A172 (cell line): ENCODE data around the gene ERGIC1. TPM values are rescaled to one million over a fixed set of nuclear protein-coding genes. Genes with fewer than 3 reads are reported as not detected.
A peak's percentile ranks its signal among the peaks of the same experiment; 100 is the strongest.
"Not testable (repeated sequence)": the region's sequence is repeated elsewhere in the genome, so short reads cannot be mapped to it uniquely, and the experiment has no call there.

ENCODE experiments used
- DNase-seq: peaks from one replicate; pipeline ENCODE4 v3.0.0-alpha.2; 2015; ENCODE audit warnings: low spot score
- total RNA-seq: library from RNA; depleted of rRNA; stranded (reverse); fragments of >200 nt; shearing (Covaris generic); gene quantifications from 2 replicates; pipeline ENCODE4 v1.2.3, GENCODE V29; 2014

Gene ERGIC1
- total RNA-seq, 1 experiment from 2014 or later: 91.6 TPM

- DNase-seq: peak; percentile 41
These were observed 12.6 kb downstream of the ERGIC1 start for GRCh38 chr5:172846677-172847076.

DNA sequence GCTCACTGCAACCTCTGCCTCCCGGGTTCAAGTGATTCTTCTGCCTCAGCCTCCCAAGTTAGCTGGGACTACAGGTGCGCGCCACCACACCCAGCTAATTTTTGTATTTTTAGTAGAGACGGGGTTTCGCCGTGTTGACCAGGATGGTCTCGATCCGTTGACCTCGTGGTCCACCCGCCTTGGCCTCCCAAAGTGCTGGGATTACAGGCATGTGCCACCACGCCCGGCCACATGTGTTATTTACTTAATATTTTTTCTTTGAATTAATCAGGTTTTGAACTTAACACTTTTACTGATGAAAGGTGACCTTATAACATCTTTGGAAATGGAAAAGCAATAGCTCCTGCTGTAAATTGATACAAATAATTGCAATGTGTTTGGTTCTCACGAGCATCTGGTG lies 13.5 kb downstream of the ERGIC1 start:
- DNase-seq: not testable (repeated sequence)

- DNase-seq: no peak
These were observed 14.4 kb downstream of the ERGIC1 start for GRCh38 chr5:172848419-172848818.

DNA sequence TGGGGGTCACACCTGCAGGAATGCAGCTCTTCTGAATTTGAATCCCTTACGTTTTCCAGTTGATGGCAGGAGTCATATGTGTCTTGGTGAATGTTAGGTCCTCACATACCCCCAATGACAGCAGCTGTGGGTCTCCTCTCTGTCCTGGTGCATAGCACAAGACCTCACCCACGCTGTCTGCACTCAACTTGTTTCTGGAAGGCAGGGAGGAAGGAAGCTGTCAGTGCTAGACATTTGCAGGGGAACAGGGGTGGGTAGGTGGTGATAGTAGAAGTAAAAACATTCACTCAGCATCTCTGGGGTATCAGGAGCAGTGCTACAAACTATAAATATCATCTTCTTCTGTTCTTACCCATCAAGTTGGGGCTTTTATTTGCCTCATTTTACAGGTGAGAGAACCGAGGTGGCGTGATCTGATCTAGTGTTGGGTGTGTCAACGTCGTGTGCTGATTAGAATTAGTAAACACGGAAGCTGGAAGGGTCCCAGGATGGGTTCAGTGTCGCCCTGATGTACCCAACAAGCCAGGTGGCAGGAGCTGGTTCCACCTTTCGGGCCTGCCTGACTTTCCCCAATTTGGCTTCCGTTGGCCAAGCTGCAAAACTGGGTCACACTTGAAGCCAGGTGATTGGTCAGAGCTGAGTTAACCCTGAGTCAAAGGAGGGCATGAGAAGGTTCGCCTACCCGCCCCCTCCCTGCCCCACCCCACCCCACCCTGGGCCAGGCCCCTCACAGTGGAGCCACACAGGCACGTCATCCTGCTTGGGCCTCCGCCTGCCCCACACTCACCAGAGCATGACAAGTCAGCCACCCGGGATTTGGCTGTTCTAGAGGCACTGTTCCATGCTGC lies 15.8 kb downstream of the ERGIC1 start:
- no peak for DNase-seq

DNA sequence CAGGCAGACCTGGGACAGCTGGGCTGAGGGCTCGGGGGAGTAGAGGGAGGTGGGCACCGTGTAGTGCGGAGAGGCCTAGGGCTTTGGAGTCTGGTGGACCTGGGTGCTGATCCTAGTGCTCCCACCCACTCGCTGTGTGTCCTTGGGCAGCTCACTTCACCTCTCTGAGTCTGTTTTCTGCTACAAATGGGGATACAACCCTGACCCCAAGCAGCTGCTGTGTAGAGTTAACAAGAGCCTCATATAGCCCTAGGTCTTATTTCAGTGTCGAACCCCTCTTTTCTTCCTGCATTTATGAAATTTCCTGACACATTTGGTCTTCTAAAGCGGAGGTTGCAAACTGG lies 16.4 kb downstream of the ERGIC1 start:
- no peak for DNase-seq

DNA sequence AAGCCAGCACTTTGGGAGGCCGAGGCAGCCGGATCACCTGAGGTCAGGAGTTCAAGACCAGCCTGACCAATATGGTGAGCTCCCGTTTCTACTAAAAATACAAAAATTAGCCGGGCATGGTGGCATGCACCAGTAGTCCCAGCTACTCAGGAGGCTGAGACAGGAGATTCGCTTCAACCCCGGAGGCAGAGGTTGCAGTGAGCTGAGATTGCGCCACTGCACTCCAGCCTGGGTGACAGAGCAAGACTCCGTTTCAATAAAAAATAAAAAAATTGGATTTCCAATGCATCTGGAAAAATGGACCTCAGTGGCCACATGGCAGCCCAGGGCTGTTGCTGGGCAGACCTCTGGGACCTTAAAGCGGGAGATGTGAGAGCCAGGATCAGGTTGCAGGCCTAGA lies 17.2 kb downstream of the ERGIC1 start:
- DNase-seq: not testable (repeated sequence)

GRCh38 chr5:172852490-172853354 lies 18.7 kb downstream of the ERGIC1 start:
- no peak for DNase-seq

- no peak for DNase-seq
These were observed 19.4 kb downstream of the ERGIC1 start for GRCh38 chr5:172853355-172853975.

- no peak for DNase-seq
These were observed 20.4 kb downstream of the ERGIC1 start for GRCh38 chr5:172854451-172854871.

GRCh38 chr5:172854971-172855370 lies 20.9 kb downstream of the ERGIC1 start:
- DNase-seq: no peak

DNA sequence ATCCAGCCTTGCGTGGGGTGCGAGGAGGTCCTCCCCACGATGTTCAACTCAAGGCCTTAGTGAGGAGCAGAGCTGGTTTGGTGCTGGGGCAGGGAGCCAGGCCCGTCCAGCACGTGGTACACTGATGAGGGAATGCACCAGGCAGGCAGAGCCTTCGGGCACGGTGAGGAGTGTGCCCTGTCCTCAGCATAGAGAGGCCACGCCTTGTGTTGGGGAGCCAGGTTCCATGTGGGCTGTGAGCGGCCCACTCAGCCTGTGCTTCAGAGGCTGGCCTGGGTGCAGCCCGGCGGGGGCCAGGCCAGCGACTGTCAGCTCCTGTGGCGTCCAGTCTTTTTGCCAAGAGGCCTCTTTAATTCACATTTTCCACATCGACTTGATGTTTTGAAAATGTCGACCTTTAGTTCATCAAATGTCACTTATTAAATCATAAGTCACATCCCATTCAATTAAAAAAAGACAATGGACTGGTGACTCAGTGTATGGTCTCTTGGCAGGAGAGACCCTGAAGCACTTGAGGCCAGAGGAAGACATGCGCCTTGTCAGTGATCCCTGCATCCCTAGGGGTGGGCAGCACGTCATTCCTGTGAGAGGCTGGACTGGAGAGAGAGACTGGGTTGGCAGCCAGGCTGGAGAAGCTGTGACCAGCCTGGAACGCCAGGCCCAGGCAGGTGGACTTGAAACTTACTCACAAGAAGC lies 21.7 kb downstream of the ERGIC1 start:
- DNase-seq: no peak

DNA sequence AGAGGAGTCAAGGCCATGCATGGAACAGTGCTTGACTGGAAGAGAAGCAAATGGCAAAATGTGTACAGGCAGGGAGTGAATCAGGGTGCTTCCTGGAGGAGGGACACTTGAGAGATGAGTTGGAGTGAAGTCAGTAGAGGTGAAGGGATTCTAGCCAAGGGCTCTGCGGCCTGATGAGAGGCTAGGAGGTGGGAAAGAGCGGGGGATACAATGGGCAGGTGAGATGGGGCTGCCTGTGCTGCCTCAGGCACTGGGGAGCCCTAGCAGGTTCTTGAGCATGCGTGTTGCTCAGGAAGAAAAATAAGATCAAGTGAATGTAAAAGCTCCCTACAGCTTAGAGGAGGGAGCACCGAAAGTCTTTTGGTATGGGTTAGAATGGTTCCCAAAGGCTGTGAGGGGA lies 22.3 kb downstream of the ERGIC1 start:
- DNase-seq: no peak

DNA sequence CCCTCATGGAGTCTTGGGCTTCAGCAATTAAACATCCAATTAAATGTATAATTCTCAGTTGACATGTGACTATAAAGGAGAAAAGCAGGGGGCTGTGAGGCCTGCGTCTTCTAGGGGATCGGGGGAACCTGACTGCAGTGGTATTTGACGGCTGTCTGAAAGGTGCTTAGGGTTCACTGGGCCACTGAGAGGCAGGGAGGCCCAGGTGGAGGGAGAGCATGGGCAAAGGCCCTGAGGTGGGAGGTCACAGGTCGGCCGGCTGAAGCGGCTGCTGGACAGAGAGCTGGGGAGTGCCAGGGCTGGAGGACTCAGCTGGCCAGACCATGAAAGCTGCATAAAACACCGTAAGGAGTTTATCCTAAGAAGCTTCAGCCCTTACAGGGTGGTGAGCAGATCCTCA lies 23.9 kb downstream of the ERGIC1 start:
- DNase-seq: no peak

- DNase-seq: no peak
These were observed 24.5 kb downstream of the ERGIC1 start for GRCh38 chr5:172858511-172858989.

GRCh38 chr5:172858990-172859811 lies 25.1 kb downstream of the ERGIC1 start:
- DNase-seq: peak; percentile 44

- no peak for DNase-seq
These were observed 25.9 kb downstream of the ERGIC1 start for GRCh38 chr5:172859966-172860365.

DNA sequence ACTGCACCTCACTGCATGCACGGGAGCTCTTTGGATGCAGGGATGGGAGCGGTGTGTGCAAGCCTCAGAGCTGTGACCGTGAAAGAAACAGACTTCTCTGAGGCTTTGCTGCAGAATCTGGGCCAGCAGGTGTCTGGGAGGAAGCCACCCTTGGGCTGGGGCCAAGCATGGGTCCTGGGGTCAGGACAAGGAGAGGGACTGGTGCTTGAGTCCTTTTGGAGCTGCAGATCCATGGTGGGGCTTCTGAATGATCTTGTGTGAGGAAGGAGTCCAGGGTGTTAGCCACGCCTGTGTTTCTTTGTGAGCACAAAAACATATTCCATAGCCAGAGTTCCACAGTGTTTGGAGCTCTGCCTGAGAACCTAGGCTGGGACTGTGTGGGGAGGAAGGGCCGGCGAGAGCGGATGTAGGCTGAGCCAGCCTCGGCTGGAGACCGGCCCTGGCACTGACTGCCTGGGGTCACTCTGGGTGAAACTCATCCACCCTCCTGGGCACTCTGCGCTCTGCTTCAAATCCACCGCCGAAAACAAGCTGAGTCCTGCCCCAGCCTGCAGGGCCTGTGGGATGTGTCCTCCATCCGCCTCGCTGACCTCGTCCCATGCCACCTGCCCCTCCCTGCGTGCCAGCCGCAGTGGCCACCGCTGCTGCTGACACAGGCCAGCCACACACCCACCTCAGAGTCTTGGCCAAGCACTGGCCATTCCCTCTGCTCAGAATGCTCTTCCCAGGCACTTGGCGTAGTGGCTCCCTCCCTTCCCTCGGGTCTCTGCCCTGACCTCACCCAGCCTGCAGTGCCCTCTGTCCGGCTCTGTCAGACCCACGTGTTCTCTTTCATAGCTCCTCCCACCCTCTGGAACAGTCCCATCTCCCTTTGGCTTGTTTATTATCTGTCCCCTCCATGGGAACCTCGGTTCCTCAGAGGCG lies 26.7 kb downstream of the ERGIC1 start:
- no peak for DNase-seq

DNA sequence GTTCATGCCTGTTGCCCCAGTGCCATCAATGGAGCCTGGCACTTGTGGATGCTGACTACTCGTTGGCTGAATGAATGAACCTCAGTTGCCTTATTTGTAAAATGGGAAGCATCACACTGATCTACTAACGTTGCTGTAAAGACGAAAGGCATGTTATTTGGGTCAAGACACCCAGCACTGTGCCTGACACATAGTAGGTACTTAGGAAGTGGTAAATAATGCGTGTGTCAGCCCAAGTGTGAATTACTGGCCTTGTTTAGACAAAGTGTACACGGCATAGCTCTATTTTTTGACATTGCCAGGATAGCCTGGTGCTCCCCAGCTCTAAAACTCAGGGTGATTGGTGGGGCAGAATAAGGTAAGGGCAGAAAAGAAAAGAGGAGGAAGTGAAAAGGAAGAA lies 27.4 kb downstream of the ERGIC1 start:
- DNase-seq: no peak

DNA sequence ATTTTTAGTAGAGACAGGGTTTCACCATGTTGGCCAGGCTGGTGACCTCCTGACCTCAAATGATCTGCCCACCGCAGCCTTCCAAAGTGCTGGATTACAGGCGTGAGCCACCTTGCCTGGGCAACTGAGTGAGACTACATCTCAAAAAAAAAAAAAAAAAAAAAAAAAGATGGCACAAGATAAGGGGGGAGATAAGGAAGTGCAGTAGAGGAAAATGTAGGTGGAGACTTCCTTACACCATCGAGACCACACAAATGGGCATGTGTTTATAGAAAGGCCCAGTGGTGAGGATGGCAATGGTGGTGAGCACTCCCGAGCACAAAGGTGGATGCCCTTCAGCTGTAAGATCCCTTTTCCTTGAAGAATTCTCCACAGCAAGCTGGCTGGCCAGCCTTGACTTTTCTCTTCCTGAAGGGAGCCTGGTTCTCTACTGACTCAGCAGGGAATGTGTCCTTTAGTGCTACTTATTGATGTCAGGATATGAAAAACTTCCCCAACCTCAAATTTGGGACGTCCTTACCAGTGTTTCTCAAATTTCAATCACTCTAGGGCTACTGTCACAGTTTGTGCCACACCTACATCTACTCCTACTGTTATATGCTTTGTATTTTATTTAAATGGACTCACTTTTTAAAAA lies 28.2 kb downstream of the ERGIC1 start:
- no peak for DNase-seq
